H1 (cell line): ENCODE measurements around the gene TFCP2L1. TPM values are rescaled to one million over a fixed set of nuclear protein-coding genes. Genes with fewer than 3 reads are reported as not detected.

Experiments used
- CBX8 ChIP-seq: fragments of 300-800, 300-1000 bp; sonication (generic); IDR thresholded peaks from 2 replicates; pipeline ENCODE4 v1.7.1; 2016; ENCODE audit warnings: low read depth, low read length, borderline replicate concordance
- ZNF274 ChIP-seq: IDR thresholded peaks from 2 replicates; pipeline ENCODE4 v1.7.0; 2012; ENCODE audit warnings: low read length, borderline replicate concordance; ENCODE audit errors: extremely low read depth
- polyA plus RNA-seq, 7 experiments: library from polyadenylated mRNA; depleted of rRNA in 3 of 7; stranded (reverse) in 5 of 7; unstranded in 2 of 7; fragments of >200 nt in 5 of 7; fragments of 200-250 nt in 2 of 7; gene quantifications; 1 replicate in 5 of 7; 2 replicates in 1 of 7; 4 replicates in 1 of 7; pipeline versions ENCODE4 v1.2.1 to v1.2.3, GENCODE V29; 2011 to 2013; ENCODE audit warnings: missing spikeins in 2 of 7, mixed read lengths in 2 of 7
- total RNA-seq: library from RNA; stranded (reverse); fragmentation: NEBNext Ultra II Directional; extraction: Animal tissue kit (Norgen Biotek cat#: 25700); gene quantifications from 2 replicates; pipeline ENCODE4 v1.2.1, GENCODE V29; 2021

The TFCP2L1 gene
- total and polyA plus RNA-seq, 2 of the 8 experiments (the other 6 are each of a cell fraction or from before 2014, with no cell fraction given): 1.5 to 3.8 TPM

GRCh38 chr2:121244616-121245015 is 40.4 kb downstream of the TFCP2L1 start (continued):
- TF ChIP-seq ZNF274: no peak
- no peak for TF ChIP-seq CBX8
